ENCODE results near the gene SLC26A9.
A peak's percentile ranks its signal among the peaks of the same experiment; 100 is the strongest.
"Not testable (repeated sequence)": the region's sequence is repeated elsewhere in the genome, so short reads cannot be mapped to it uniquely, and the experiment has no call there.

The SLC26A9 gene

GRCh38 chr1:205924460-205924790 lies 18.8 kb downstream of the SLC26A9 start:
- DNase-seq = no peak

DNA sequence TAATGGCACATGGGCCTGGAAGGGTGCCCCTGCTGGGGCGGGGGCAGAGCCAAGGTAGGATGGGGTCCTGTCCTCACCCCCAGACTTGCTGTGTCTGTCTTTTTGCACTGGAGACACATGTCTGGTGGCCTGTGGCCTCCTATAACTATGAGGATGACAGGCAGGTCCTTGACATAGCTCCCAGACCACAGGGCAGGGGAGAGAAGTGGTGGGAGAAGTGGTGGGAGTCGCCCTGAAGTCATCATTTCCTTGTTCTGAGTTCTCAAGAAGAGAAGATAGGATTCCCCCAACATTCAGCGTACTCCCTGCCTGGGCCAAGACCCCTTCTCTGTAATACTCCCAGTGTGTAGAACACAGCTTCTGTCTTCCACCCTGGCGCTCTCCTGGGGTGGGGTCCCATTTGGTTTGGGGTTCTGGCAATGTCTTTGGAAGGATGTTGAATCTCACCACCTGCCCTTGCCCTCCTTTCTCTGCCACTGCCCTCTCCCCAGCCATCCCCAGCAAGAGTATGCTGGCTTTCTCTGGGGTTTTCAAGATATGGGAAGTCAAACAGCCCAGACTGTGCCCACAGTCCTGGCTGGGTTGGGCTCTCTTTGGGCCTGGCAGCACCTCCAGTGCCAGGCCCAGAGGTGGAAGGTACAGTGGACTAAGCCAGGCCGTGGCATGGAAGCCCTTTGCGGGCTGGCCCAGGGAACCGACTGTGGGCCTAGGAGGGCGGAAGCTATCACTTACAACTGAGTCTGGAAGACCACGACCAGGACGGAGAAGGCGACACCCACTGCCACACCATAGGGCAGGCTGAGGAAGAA lies 19.4 kb downstream of the SLC26A9 start:
- no peak for DNase-seq

DNA sequence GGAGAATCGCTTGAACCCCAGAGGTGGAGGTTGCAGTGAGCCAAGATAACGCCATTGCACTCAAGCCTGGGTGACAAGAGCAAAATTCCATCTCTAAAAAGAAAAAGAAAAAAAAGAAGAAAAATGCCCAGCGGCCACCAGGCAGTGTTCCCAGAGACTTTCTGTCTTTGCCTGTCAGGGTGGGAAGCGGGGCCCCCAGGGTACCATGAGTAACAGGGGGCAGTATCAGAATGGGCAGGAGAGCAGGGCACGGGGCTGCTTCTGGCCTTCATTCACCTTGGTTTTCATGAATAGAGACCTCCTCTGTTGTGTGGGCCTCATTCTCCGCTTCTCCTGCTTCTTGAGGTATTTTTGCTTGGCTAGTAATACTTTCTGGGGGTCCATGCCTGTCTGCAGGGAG lies 20.4 kb downstream of the SLC26A9 start:
- DNase-seq = no peak

- no peak for DNase-seq
Measured at GRCh38 chr1:205922314-205922713, 20.9 kb downstream of the SLC26A9 start.

- DNase-seq = no peak
Measured at GRCh38 chr1:205921570-205921909, 21.7 kb downstream of the SLC26A9 start.

DNA sequence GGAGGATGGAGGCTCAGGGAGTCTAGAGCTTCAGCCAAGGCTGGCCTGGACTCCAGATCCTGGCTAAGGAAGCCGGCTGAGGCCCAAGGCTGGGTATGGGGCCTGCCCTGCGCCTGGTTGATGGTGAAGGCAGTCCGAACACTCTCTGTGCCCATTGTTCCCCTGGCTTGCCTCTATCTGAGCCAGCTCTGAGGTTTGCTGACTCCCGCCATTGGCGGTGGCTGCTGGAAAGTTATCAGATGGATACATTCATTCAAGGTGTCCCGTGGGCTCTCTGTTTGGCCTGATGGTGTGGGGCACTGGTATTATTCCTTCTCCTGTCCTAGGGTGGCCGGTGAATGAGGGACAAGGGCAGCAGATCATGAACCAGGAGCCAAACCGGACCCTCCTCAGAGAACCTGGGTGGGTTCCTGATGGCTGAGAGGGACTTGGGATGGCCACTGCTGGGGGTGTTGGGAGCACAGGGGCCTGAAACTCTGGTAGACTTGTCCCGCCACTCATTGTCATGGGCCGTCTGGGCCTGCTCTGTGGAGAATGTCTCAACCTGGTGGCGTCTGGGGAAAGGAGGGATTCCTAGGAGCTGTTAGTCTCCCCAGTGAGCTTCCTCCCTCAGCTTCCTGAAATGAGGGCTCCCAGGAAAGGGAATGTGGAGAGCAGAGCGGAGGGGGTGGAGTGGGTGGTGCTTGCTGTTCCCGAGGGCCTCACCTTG lies 22.2 kb downstream of the SLC26A9 start:
- no peak for DNase-seq

DNA sequence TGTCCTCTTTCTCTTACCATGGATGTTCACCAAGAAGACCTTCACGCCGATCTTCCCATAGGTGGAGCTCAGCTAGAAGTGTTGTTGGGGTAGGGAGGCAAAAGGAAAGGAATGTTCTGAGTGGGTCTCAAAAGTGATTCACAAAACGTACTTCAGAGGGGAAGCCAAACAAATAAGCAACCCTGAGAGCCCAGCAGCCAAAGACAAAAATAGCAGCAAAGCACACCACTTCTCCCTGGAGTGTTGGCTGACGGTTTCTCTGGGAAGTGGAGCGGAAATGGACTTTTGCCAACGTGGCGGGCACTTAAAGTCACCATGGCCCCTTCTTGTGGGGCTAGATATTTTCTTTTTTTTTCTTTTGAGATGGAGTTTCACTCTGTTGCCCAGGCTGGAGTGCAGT lies 23.1 kb downstream of the SLC26A9 start:
- DNase-seq = no peak

GRCh38 chr1:205918955-205919746 lies 24.1 kb downstream of the SLC26A9 start:
- DNase-seq = peak; percentile 21 to 76

DNA sequence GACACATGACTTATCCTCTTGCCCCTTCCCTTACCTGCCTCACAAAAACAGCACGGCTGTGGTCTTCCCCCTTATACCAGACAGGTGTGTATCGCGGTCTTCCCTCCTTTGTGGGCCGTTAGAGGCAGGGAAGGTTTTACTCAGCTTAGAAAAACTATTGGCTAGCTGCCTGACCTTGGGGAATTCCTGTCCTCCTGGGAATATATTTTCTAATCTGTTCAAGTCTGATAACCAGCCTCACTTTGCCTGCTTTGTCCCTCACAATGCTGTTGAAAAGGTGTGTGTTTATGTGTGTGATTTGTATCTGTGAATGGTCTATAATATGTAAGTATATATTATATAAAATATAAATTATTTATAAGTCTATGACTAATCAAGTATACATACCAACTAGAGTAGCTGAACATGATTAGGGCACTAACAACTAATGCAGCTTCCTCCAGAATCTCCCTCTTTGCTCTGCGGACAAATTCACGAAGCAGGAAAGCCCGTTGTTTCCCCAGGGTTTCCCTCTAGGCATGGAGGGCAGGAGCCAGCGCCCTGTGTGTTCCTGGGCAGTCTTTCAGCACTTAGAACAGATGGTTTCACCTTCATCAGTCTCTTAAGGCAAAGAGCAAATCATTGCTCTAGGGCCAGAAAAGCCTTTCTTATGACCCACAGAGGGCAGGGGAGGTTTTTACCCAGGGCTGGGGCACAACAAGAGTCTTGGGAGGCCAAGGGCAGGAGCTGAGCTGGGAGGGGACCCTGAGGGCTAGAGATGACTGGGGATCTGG lies 25.6 kb downstream of the SLC26A9 start:
- DNase-seq = no peak

- DNase-seq = no peak
Measured at GRCh38 chr1:205916541-205916940, 26.7 kb downstream of the SLC26A9 start.

GRCh38 chr1:205915354-205915990 lies 27.8 kb downstream of the SLC26A9 start:
- no peak for DNase-seq

- DNase-seq = no peak
Measured at GRCh38 chr1:205914730-205915129, 28.5 kb downstream of the SLC26A9 start.

GRCh38 chr1:205914155-205914507 lies 29.1 kb downstream of the SLC26A9 start:
- DNase-seq = no peak

GRCh38 chr1:205913451-205914154 lies 29.7 kb downstream of the SLC26A9 start:
- peak; percentile 24 to 47 for DNase-seq

- peak in 1 of 2 experiments; percentile 18 for DNase-seq
Measured at GRCh38 chr1:205907794-205908193, 35.5 kb downstream of the SLC26A9 start.

DNA sequence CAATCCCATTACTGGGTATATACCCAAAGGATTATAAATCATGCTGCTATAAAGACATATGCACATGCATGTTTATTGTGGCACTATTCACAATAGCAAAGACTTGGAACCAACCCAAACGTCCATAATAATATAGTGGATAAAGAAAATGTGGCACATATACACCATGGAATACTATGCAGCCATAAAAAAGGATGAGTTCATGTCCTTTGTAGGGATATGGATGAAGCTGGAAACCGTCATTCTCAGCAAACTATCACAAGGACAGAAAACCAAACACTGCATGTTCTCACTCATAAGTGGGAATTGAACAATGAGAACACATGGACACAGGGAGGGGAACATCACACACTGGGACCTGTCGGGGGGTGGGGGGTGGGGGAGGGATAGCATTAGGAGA lies 38.2 kb downstream of the SLC26A9 start:
- not testable (repeated sequence) for DNase-seq

DNA sequence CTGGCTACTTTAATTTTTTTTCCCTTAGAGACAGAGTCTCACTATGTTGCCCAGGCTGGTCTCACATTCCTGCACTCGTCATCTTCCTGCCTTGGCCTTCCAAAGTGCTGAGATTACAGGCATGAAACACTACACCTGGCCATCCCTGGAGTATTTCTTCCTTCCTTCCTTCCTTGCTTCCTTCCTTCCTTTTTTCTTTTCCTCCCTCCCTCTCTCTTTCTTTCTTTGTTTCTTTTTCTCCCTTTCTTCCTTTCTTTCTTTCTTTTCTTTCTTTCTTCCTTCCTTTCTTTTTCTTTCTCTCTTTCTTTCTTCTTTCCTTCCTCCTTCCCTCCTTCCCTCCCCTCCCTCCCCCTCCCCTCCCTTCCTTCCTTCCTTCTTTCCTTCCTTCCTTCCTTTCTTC lies 46.9 kb downstream of the SLC26A9 start:
- no peak for DNase-seq

DNA sequence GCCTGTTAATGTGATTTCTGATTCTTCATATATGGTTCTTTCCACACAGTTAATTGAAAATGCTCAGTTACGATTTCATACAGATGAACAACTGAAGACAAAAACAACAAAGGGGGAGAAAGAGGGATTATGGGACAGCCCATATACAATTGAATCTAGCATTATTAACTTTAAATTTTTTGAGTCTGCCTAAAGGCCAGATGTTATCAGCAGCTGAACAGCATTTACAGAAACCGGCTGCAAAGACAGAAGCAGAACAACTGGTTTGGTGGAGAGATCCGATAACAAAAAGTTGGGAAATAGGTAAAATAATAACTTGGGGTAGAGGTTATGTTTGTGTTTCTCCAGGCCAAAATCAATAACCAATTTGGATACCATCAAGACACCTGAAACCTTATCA lies 49.1 kb downstream of the SLC26A9 start:
- DNase-seq = not testable (repeated sequence)

DNA sequence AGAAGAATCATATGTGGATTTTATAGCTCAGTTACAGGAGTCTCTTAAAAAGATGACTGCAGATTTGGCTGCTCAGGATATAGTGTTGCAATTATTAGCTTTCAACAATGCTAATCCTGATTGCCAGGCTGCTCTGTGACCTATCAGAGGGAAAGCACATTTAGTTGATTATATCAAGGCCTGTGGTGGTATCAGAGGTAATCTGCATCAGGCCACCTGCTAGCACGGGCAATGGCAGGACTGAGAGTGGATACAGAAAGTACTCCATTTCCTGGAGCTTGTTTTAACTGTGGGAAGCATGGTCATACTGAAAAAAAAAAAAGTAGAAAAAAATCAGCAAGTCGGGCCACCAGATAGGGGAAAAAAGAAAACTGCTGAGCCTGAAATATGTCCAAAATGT lies 51.1 kb downstream of the SLC26A9 start:
- DNase-seq = peak in 1 of 2 experiments; percentile 79

DNA sequence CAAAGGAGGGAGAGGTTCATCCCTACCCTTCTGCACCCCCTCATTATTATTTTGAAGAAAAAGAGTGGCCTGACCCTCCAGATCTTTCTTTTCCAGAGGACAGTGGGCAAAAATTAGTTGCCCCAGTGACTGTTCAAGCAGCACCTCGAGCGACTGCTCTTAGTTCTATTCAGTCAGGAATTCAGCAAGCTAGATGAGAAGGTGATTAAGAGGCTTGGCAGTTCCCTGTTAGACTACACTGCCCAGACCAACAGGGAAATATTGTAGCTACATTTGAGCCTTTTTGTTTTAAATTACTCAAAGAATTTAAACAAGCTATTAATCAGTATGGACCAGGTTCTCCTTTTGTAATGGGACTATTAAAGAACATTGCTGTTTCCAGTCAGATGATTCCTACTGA lies 51.8 kb downstream of the SLC26A9 start:
- not testable (repeated sequence) for DNase-seq

DNA sequence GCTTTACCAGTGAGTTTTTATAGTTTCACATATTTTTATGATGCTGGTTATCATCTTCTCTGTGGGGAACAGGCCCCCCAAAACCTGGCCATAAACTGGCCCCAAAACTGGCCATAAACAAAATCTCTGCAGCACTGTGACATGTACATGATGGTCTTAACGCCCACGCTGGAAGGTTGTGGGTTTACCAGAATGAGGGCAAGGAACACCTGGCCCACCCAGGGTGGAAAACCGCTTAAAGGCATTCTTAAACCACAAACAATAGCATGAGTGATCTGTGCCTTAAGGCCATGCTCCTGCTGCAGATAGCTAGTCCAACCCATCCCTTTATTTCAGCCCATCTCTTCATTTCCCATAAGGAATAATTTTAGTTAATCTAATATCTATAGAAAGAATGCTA lies 52.6 kb downstream of the SLC26A9 start:
- DNase-seq = not testable (repeated sequence)

- not testable (repeated sequence) for DNase-seq
Measured at GRCh38 chr1:205889706-205890105, 53.5 kb downstream of the SLC26A9 start.
